GM12874 (cell line): ENCODE measurements around the gene LRRC55.

Experiments
- TF ChIP-seq, protein P1 (sequence below): IDR thresholded peaks from 2 replicates; pipeline ENCODE4 v1.5.1; 2011; ENCODE audit warnings: low read depth, mild to moderate bottlenecking, control low read depth, low read length, moderate library complexity; ENCODE audit not compliant: insufficient read depth

Gene LRRC55

GRCh38 chr11:57144531-57145320, 37.0 kb upstream of the LRRC55 start:
- TF ChIP-seq, protein P1, sequence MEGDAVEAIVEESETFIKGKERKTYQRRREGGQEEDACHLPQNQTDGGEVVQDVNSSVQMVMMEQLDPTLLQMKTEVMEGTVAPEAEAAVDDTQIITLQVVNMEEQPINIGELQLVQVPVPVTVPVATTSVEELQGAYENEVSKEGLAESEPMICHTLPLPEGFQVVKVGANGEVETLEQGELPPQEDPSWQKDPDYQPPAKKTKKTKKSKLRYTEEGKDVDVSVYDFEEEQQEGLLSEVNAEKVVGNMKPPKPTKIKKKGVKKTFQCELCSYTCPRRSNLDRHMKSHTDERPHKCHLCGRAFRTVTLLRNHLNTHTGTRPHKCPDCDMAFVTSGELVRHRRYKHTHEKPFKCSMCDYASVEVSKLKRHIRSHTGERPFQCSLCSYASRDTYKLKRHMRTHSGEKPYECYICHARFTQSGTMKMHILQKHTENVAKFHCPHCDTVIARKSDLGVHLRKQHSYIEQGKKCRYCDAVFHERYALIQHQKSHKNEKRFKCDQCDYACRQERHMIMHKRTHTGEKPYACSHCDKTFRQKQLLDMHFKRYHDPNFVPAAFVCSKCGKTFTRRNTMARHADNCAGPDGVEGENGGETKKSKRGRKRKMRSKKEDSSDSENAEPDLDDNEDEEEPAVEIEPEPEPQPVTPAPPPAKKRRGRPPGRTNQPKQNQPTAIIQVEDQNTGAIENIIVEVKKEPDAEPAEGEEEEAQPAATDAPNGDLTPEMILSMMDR, result no peak

- TF ChIP-seq, protein P1, result no peak
These were observed 35.5 kb upstream of the LRRC55 start for GRCh38 chr11:57146301-57146700.

DNA sequence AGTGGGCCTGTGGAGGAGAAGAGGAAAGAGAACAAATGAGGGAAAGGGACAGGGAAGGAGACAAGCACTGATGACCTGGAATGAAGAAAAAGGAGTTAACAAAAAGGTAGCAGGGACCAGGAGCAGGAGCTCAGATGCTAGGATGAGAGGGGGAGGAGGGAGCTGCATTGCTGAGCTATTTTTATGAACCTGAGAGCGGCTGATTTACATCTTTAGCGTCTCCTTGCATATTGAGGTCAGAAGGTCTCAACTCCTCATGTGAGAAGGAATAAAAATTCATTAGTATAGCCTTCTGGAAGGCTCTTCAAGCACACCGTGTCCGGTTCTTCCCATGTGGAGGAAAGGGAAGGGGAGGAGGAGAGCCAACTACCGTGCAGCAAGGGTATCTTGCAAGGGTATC, 33.1 kb upstream of the LRRC55 start:
- TF ChIP-seq, protein P1, result no peak

DNA sequence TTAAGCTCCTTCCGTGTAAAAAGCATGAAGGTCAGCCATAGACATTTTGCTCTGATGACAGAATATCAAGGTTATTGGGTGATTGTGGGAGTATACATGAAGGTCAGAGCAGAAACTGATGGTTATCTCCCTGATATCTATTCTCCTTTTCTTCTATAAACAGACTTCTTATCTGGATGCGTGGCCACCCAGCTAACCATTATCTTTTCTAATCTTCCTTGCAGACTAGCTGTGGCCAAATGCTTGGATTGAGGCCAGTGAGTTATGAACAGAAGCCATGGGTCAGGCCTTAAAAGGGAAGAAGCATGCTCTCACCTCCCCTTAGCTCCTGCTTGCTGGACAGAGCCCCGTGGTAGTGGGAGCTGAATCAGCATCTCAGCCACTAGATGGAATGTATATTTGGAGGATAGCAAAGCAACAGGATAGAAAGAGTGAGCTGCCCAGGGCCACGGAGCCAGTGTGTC, 31.3 kb upstream of the LRRC55 start:
- TF ChIP-seq, protein P1, result no peak

DNA sequence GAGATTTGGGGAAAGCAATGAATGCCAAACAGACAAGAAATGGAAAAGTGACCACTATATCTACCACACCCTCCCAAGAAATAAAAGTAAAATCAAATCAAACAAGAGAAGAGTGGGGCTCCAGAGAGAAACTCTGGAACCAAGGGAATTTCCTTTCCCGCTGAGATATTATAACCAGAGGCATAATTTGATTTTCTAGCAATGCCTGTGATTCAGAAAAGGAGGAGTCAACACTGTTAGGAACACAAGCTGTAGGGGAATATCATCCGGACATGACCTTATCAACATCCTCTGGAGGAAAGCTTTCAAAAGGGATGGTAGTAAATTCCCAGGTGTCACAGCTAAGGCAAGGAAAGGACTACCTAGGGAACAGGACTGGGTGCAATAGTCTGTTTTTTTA, 29.6 kb upstream of the LRRC55 start:
- TF ChIP-seq, protein P1, result no peak

DNA sequence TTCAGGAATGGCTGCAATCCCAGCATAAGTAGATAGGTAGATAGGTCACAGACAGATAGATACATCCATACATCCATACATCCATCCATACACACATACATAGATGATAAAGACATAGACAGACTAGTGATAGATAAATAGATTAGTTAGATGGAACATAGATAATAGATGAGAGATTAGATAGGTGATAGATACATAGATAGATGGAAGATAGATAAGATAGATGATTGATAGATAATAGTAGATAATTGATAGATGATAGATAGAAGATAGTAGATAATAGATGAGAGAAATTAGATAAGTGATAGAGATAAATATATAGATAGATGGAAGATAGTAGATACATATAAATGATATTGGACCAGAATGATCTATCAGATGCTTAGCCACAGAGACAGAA, 28.3 kb upstream of the LRRC55 start:
- TF ChIP-seq, protein P1, result no peak

- TF ChIP-seq, protein P1, result no peak
These were observed 27.0 kb upstream of the LRRC55 start for GRCh38 chr11:57154739-57155138.
